Astrocyte of the spinal cord (primary cell): ENCODE results near the gene PHF11.

Source experiments
- DNase-seq: peaks from one replicate; pipeline ENCODE4 v3.0.0; 2011; ENCODE audit warnings: low read depth, low spot score
- H3K4me3 ChIP-seq: 2 replicates; pipeline ENCODE4 v1.5.1; 2011; ENCODE audit warnings: low read depth, mild to moderate bottlenecking, low read length, moderate library complexity
- in situ Hi-C: cut with HindIII; loops from 2 replicates; pipeline ENCODE4 v1.10.0; 2017; ENCODE audit warnings: low sequenced_read_pairs
- TF ChIP-seq, protein P1 (sequence below): IDR thresholded peaks from 2 replicates; pipeline ENCODE4 v1.5.1; 2012; ENCODE audit warnings: low read depth, mild to moderate bottlenecking, low read length, inconsistent platforms

Gene PHF11

DNA sequence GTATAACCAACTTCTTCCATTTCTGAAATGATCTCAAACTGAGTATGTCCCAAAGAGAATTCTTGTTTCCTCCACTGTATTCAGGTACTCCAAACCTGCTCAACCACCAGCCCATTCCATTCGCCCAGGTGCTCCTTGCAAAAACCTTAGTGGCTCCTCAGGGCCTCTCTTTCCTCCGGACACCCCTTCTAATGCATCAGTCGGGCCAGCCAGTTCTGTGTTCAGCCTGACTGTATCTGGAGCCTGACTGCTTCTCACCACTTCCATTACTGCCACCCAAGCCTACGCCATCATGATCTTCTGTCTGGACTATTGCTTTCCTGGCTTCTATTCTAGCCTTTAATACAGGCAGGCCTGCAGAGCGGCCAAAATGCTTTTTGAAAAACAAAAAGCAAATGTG is 1.5 kb downstream of the PHF11 start:
- TF ChIP-seq, protein P1, sequence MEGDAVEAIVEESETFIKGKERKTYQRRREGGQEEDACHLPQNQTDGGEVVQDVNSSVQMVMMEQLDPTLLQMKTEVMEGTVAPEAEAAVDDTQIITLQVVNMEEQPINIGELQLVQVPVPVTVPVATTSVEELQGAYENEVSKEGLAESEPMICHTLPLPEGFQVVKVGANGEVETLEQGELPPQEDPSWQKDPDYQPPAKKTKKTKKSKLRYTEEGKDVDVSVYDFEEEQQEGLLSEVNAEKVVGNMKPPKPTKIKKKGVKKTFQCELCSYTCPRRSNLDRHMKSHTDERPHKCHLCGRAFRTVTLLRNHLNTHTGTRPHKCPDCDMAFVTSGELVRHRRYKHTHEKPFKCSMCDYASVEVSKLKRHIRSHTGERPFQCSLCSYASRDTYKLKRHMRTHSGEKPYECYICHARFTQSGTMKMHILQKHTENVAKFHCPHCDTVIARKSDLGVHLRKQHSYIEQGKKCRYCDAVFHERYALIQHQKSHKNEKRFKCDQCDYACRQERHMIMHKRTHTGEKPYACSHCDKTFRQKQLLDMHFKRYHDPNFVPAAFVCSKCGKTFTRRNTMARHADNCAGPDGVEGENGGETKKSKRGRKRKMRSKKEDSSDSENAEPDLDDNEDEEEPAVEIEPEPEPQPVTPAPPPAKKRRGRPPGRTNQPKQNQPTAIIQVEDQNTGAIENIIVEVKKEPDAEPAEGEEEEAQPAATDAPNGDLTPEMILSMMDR = no peak
- no peak overlapping the region for H3K4me3 ChIP-seq
- no peak for DNase-seq
- in situ Hi-C loops = no loop called here

DNA sequence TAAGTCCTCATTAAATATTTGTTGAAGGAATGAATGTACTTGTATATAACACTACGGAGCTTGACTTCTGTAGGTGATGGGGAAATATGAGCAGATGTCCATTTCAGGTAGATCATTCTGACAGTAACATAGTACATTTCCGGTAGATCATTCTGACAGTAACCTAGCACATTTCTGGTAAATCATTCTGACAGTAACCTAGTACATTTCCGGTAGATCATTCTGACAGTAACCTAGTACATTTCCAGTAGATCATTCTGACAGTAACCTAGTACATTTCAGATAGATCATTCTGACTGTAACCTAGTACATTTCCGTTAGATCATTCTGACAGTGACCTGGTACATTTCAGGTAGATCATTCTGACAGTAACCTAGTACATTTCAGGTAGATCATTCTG is 2.5 kb downstream of the PHF11 start:
- in situ Hi-C loops = no loop called here
- H3K4me3 ChIP-seq = no peak overlapping the region

DNA sequence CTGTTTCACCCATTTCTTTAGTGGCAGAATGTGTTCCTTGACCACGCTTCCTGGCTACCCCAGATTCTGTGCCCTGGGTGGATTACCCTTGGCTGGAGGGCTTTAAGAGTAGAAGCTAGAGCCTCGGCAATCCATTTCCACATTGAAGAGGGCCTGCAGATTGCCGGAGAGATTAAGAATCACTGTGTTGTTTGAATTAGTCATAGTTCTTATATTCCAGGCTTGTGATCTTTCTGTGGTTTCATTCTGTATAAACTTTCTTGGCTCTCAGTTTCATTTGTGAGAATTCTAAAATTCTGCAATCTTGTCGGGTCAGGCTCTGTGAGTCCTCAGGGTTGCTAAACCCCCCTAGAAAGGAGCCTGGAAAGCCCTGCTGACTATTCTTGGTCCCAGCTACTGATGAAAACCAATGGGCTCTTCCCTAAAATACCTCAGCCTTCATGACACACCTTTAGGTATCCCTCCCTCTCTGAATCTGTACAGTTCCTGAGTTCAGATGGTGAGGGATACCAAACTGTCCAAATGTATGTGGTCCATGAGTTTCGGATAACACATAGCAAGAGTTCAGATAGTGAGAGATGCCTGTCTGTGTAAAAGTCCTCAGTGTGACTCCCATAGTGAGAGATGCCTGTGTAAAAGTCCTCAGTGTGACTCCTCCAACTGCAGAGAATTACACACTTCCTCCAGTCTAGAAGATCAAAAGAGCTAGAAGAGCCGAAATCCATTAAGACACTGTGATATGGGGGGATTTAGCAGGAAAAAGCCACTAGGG is 4.3 kb downstream of the PHF11 start:
- H3K4me3 ChIP-seq = no peak overlapping the region
- TF ChIP-seq, protein P1 = no peak
- in situ Hi-C loops = no loop called here
- DNase-seq = peak; percentile 82

More for the DNA sequence above, 2.5 kb downstream of the PHF11 start:
- TF ChIP-seq, protein P1 = no peak
- no peak for DNase-seq

DNA sequence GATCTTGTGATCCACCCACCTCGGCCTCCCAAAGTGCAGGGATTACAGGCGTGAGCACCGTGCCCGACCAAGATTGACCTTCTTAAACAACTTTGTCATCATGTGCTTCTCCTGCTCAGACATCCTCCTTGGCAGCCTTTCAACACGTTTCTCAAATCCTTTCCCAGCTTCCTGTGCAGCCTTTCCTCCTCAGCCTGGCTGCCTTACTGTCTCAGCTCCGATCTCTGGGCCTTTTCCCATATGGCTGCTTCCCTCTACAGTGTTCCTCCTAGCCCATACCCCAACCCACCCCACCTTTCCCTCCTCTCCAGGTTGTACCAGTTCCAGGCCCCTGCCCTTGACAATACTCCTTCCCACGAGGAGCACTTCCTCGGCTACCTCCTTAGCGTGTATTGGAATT is 7.2 kb downstream of the PHF11 start:
- H3K4me3 ChIP-seq = no peak overlapping the region
- TF ChIP-seq, protein P1 = no peak
- no peak for DNase-seq
- in situ Hi-C loops = no loop called here

DNA sequence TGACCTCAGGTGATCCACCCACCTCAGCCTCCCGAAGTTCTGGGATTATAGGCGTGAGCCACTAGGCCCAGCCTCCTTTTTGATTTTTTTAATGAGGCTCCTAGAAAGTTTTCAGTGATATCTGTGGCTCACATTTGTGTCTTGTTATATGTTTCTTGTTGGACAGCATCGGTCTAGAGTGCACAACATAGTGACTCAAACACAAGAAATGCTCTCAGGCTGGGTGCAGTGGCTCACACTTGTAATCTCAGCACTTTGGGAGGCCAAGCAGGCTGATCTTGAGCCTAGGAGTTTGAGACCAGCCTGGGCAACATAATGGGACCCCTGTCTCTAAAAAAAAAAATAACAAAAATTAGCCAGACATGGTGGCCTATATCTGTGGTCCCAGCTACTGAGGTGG is 8.2 kb downstream of the PHF11 start:
- in situ Hi-C loops = no loop called here
- TF ChIP-seq, protein P1 = no peak
- no peak for DNase-seq
- no peak overlapping the region for H3K4me3 ChIP-seq

DNA sequence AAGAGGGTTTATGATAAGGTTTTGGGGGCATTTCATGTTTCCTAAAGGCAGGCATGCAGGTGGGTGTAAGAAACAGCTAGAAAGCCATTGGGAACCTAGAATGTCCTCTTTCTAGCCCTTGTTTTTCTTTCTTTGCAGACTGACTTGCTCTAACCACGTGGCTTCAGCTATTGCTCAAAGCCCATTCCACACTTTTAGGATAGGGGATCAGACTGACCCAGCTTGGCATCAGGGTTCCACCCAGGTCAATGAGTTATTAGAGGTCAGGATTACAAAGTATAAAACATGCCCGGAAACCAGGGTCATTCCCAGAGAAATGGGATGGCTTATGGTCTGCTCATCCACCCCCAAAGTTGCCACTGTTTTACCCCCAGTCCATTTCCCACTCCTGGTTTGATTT is 16.8 kb downstream of the PHF11 start:
- in situ Hi-C loops = no loop called here
- no peak for DNase-seq
- no peak overlapping the region for H3K4me3 ChIP-seq
- TF ChIP-seq, protein P1 = no peak
